HUES6 (cell line): ENCODE data around the gene GYG2.

Experiments used
- H3K27ac ChIP-seq: 2 replicates; pipeline ENCODE4 v1.7.0; 2013; ENCODE audit warnings: low read depth, mild to moderate bottlenecking, low read length, inconsistent platforms
- H3K27me3 ChIP-seq: 2 replicates; pipeline ENCODE4 v1.6.1; 2013; ENCODE audit warnings: low read length; ENCODE audit not compliant: control insufficient read depth, insufficient read depth
- H3K36me3 ChIP-seq: 2 replicates; pipeline ENCODE4 v1.6.1; 2013; ENCODE audit warnings: low read length; ENCODE audit not compliant: control insufficient read depth, insufficient read depth
- H3K4me1 ChIP-seq: 2 replicates; pipeline ENCODE4 v1.6.1; 2013; ENCODE audit warnings: low read length; ENCODE audit not compliant: control insufficient read depth, insufficient read depth
- H3K4me3 ChIP-seq: 2 replicates; pipeline ENCODE4 v1.5.1; 2013; ENCODE audit warnings: low read depth, low read length
- H3K9ac ChIP-seq: one replicate; pipeline ENCODE4 v1.6.1; 2013; ENCODE audit warnings: mild to moderate bottlenecking, low read length
- H3K9me3 ChIP-seq: 2 replicates; pipeline ENCODE4 v1.6.1; 2013; ENCODE audit warnings: low read depth, low read length; ENCODE audit not compliant: control insufficient read depth, insufficient read depth

GYG2 gene

GRCh38 chrX:2928191-2928582 is 99.5 kb downstream of the GYG2 start:
- Histone ChIP-seq H3K4me1 (peaks cover 23% of the 10 kb centered on the region), H3K27ac (peak overlapping the region; percentile 97), H3K9me3 (no peaks in the 10 kb centered on the region), H3K9ac (peak overlapping the region; percentile 91), H3K4me3 (peak overlapping the region; percentile 76), H3K36me3 (peaks cover under 1% of the 10 kb centered on the region; the same call in 1 of the 2 replicates), H3K27me3 (no peaks in the 10 kb centered on the region)

GRCh38 chrX:2928583-2929434 is 100.1 kb downstream of the GYG2 start, which contains the start of gene ARSD:
ARSD (minus strand) TSS chrX:2929339; CDS start chrX:2929275, 64 bp downstream.
- Histone ChIP-seq H3K9ac (peak within 1 kb of the TSS; percentile 98), H3K9me3 (no peaks in the 10 kb centered on the region), H3K4me1 (peaks cover 26% of the 10 kb centered on the region), H3K36me3 (peaks cover 6% of the 10 kb centered on the region; the same call in 1 of the 2 replicates), H3K4me3 (peak within 1 kb of the TSS; percentile 76), H3K27ac (peak within 1 kb of the TSS; percentile 100), H3K27me3 (no peaks in the 10 kb centered on the region)

GRCh38 chrX:2931155-2931554 is 102.4 kb downstream of the GYG2 start:
- Histone ChIP-seq H3K9ac (peak overlapping the region; percentile 70), H3K4me1 (peaks cover 26% of the 10 kb centered on the region), H3K27me3 (no peaks in the 10 kb centered on the region), H3K4me3 (peak overlapping the region; percentile 33), H3K36me3 (peaks cover 20% of the 10 kb centered on the region), H3K9me3 (no peaks in the 10 kb centered on the region), H3K27ac (peak overlapping the region; percentile 65)

GRCh38 chrX:2931612-2932011 is 102.9 kb downstream of the GYG2 start:
- peaks cover 25% of the 10 kb centered on the region for H3K36me3 ChIP-seq
- peak overlapping the region; percentile 65 for H3K27ac ChIP-seq
- H3K9ac ChIP-seq = peak overlapping the region; percentile 70
- H3K4me1 ChIP-seq = peaks cover 24% of the 10 kb centered on the region
- H3K9me3 ChIP-seq = no peaks in the 10 kb centered on the region
- H3K27me3 ChIP-seq = no peaks in the 10 kb centered on the region
- H3K4me3 ChIP-seq = peak overlapping the region; percentile 21
